Activated CD4-positive, CD25-positive, alpha-beta regulatory T cell treated with anti-CD3 and anti-CD28 coated beads, Interleukin-2, amount 50 U/mL, for 16 hours (primary cell): ENCODE data around the gene HIPK2.
"Not testable (repeated sequence)": the region's sequence is repeated elsewhere in the genome, so short reads cannot be mapped to it uniquely, and the experiment has no call there.

ENCODE experiments used
- DNase-seq: peaks from one replicate; pipeline ENCODE4 v3.0.0-alpha.2; 2020; ENCODE audit warnings: low read depth, low spot score

Gene HIPK2

DNA sequence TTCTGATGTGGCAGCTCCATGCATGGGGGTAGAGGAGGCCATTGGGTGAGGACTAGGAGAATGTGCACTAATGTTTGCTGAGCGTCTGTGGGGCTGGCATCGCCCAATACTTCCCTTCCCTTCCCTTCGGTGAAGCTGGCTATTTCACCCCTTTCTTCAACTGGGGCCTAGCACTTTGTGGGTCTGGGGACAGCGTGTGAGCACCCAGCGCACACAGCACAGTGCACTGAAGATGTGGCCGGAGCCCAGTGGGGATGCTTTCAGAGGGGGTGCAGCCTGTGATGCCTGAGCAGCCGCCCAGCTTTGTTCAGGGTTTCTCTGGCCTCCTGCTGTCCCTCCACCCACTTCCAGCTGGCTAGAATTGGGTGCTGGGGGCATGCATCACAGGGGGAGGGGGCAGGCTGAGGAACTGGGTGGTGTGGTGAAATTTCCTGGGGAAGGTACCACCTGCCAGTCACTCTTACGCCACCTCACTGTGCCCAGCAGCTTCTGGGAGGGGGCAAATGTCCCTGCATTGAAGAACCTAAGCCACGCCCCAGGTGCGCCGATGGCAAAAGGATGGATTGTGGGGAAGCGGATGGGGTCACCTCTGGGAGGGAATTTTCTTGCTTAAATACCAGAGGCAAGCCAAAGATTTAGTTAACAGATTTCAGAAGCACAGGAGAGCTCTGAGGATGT lies 208.8 kb downstream of the HIPK2 start:
- no peak for DNase-seq

- DNase-seq, result no peak
These were observed 209.5 kb downstream of the HIPK2 start for GRCh38 chr7:139568346-139568675.

DNA sequence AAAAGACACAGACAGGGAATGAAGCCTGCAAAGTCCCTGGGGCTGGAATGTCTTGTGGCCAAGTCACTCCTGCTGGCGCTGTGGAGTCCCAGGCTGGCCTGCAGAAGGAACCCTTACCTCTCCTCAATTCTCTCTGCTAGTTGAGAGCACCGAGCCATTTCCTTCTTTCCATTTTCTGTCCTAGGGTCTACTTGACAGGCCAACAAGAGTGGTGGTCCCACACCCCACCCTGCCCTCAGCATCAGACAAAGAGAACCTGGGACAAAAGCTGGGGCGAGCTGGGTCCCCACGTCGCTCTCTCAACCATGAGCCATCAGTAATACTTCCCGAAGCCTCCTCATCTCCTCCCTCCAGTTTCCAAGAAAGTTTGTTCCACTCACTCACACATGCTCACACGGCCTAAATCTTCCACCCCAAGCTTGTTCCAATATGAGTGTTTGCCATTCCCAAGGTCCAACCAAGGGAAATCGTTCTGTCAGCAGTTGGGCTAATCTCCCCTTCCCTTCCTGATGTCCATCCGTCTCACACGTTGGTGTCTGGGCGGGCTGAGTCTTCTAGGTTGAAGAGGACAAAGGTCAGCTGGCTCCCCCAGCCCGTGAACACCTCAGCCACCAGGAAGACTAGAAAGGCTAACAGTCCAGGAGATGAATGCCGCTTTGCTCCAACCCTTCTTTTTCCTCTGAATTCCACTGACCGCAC lies 210.0 kb downstream of the HIPK2 start:
- DNase-seq, result no peak

DNA sequence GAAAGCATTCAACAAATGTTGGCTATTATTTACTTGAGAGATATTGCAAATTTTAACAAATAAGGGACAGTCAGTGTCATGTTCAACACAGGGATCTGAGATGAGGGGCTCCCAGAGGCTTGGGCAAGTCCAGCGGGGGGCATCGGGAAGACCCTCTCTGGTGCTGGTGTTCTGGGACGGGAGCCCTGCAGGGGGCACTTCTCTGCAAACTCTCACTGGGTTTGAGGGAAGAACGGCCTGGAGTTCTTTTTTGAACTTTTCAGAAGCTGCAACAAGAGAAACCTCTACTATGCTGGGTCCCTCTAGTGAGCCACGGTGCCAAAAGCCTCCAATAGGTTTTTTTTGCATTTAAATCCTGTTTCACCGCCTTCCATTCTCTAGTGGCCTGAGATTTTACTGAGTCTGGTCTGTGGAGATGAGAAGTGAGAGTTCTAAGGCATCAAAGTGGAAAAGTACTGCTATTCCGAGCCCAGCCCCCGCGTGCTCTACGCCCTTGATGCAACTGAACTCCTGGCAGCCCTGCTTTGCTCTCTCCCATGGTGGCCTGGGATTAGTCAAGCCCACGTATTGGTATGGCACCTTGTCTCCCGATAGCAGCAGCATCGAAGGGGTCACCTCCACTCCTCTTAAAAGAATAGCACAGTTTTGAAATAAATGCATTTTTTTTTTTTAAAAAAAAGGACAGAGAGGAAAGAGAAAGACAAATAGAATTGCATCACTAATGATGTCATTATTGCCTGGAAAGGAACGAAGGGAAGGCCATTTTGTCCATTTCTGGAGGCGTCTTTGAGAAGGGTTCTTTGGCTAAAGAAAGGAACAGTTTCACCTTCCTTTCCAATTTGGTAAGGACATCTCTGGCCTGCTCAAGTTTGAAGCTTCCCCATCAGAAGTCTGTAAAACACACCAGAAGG lies 210.8 kb downstream of the HIPK2 start:
- no peak for DNase-seq

GRCh38 chr7:139566075-139566474 lies 211.7 kb downstream of the HIPK2 start:
- DNase-seq, result no peak

GRCh38 chr7:139563856-139564255 lies 213.9 kb downstream of the HIPK2 start:
- DNase-seq, result no peak

- DNase-seq, result no peak
These were observed 214.7 kb downstream of the HIPK2 start for GRCh38 chr7:139562961-139563565.

DNA sequence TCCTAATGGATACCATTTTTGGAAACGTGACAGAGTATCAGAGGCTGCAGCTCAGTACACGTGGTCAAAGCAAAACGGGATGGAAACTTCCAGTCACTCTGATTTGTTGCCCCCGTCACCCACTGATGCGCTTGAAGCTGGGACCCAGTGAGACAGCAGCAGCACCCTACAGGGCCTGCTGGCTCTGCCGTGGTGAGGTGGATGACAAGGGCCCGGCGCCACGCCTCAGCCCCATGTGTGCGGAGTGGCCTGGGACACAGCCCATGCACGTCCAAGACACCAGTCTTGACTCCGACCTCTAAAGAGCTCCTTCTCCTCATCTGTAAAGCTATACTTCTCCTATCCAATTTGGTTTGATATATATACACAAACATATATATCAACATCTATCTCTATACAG lies 215.3 kb downstream of the HIPK2 start:
- DNase-seq, result no peak

DNA sequence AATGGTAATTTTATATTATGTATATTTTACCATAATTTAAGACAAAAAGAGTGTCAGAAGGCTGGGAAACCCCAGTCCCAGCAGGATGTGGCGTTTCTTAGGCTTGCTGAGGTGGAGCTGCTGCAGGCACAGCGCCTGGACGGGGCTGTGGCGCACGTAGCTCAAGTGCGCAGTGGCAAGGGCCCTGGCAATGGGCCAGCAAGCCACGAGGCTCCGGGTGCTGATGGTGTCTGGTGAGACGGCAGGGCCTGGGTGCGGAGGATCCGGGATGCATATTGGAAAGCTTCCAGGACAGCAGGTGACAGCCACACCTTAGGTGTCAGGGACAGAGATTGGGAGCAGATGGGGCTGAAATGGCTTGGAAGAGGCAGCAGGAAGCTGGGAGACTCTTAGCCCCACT lies 217.1 kb downstream of the HIPK2 start:
- no peak for DNase-seq

GRCh38 chr7:139560199-139560598 lies 217.6 kb downstream of the HIPK2 start:
- DNase-seq, result no peak

DNA sequence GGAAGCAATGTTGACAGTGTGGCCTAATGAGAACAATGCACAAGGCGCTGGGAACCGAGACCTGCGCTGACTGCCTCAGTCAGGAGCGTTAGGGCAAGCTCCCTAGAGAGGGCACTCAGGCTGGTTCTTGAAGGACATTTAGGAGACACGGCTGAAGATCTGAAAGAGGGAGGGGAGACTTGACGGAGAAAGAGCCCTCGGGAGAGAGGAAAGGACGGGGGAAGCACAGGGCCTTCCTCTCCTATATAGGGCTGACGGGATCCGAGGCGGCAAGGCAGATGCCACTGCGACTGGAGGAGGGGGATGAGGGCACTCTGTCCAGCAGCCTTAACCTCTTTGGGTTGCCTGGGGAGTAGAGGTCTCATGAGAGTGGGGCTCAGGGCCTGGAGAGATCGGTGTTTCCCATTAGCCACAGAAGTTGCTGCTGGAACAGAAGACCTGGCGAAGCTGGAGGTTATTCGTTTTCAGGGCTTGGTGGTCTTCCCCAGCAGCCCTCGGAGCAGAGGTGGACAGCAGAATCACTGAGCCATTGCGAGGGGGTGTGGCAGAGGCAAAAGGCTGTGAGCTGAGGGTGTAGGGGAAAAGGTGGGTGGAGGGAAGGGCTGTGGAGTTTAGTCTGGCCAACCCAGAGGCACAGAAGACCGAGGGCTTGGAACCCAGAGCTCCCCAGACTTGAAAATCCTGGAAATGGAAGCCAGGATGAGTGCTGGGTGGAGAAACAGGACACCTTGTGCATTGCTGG lies 218.3 kb downstream of the HIPK2 start:
- DNase-seq, result no peak

- no peak for DNase-seq
These were observed 219.8 kb downstream of the HIPK2 start for GRCh38 chr7:139557857-139558581.

DNA sequence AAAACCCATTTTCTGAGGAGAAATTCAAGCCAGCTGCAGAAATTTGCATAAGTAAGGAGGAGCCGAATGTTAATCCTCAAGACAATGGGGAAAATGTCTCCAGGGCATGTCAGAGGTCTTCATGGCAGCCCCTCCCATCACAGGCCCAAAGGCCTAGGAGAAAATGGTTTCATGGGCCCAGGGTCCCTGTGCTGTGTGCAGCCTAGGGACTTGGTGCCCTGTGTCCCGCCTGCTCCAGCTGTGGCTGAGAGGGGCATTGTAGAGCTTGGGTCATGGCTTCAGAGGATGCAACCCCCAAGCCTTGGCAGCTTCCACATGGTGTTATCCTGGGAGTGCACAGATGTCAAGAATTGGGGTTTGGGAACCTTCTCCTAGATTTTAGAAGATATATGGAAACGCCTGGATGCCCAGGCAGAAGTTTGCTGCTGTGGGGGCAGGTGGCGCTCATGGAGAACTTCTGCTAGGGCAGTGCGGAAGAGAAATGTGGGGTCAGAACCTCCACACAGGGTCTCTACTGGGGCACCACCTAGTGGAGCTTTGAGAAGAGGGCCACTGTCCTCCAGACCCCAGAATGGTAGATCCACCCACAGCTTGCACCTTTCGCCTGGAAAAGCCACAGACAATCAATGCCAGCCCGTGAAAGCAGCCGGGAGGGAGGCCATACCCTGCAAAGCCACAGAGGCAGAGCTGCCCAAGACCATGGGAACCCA lies 223.7 kb downstream of the HIPK2 start:
- not testable (repeated sequence) for DNase-seq

DNA sequence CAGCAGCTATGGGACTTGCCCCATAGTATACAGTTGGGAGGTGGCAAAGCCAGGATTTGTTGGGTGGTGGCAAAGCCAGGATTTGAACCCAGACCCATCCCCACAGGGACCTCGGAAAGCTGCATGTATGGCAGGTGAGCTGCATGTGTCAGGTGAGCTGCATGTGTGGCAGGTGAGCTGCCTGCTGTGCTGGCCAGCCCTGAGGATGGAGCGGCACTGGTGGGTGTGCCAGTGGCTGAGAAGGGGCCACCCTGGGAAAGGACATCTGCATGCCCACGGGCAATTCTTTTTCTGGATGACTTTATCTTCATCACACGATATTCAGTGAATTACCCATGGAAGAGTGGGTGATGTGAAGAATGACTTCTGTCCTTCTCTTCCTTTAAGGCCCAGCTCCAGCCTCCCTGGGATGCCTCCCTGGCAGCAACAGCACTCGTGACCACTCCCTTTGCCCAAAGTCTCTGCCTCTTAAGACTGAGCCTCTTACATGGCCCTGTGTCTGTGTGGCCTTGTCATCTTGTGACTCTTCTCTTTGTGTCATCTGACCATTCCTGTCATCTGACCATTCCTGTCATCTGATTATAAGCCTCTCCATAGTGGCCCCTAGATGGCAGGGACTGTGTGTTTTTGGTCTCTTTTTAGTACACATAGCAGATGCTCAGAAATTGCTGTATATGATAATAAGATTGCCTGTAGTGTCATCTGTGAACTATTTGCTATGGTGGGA lies 229.3 kb downstream of the HIPK2 start:
- DNase-seq, result no peak

DNA sequence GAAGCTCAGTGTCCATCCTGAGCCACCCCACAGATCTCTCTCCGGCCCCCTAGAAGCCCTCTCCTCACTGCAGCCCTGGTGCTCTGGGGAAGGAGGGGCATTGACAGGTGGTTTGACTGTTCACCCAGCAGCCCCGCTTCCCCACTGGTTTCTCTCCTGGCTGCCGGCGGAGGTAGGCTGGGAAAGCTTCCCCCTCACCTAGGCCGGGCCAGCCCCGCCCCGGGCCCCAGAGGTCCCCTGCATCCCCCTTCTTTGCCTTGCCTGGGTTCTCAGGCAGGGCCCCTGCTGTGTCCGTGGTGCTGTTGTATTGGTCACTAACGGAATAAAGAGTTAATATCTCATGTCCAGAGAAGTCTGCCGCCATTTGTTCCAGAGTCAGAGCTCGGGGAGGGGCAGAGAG lies 233.2 kb downstream of the HIPK2 start:
- no peak for DNase-seq

GRCh38 chr7:139543801-139544603 lies 233.8 kb downstream of the HIPK2 start:
- no peak for DNase-seq

- no peak for DNase-seq
These were observed 235.3 kb downstream of the HIPK2 start for GRCh38 chr7:139542308-139543151.
